ENCODE results near the gene C9orf50. TPM values are rescaled to one million over a fixed set of nuclear protein-coding genes. Genes with fewer than 3 reads are reported as not detected.
A peak's percentile ranks its signal among the peaks of the same experiment; 100 is the strongest.

C9orf50 gene
- total and polyA plus RNA-seq, 2 donors (not counting 1 experiment from before 2014, with no cell fraction given), result not detected

DNA sequence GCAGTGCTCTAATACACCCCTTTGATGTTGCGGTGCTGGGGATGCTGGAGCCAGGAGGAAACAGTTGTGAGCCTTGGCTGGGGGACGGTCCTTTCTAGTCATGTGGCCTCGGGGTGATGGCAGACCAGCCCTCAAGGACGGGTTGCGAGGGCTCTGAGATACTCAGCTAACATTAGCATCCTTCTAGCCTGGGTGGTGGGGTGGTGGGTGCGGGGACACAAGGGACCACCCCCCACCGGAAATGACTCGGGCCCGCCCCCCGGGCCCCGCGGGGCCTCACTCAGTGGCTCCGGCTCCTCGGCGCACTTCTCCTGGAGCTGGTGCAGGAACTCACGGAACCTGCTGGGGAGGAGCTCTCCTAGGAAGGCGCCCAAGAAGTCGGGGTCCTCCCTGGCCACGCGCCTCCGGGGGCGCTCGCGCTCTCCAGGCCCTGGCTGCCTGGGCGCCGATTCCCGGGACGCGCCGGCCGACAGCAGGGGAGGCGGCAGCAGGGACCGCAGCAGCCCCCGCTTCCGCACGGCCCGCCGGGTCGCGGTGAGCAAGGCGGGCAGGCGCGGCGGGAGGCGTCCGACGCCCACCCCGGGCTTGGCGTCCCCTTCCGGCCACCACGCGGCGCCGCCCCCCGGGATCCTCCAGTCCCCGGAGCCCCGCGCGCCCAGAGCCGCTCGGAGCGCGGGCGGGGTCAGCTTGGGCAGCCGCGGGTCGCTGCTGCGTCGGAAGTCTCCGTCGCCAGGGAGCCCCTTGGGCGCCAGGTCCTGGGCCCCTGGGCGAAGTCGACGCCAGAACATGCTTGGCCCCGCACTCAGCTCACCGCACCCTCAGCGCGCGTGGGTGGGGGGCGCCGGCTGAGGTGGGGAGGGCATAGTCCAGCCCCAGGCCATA, 873 bp downstream of the C9orf50 start:
- peak overlapping the region; percentile 54 for H2AFZ ChIP-seq (ENCODE audit: insufficient read depth, low read depth, low read length, poor library complexity, severe bottlenecking)
- TF ChIP-seq EZH2 (IDR thresholded peaks at IDR 0.05; ENCODE audit: borderline replicate concordance, insufficient read depth, low read depth, low read length, poor library complexity, severe bottlenecking), result peak; percentile 93
- TF ChIP-seq, protein P1, sequence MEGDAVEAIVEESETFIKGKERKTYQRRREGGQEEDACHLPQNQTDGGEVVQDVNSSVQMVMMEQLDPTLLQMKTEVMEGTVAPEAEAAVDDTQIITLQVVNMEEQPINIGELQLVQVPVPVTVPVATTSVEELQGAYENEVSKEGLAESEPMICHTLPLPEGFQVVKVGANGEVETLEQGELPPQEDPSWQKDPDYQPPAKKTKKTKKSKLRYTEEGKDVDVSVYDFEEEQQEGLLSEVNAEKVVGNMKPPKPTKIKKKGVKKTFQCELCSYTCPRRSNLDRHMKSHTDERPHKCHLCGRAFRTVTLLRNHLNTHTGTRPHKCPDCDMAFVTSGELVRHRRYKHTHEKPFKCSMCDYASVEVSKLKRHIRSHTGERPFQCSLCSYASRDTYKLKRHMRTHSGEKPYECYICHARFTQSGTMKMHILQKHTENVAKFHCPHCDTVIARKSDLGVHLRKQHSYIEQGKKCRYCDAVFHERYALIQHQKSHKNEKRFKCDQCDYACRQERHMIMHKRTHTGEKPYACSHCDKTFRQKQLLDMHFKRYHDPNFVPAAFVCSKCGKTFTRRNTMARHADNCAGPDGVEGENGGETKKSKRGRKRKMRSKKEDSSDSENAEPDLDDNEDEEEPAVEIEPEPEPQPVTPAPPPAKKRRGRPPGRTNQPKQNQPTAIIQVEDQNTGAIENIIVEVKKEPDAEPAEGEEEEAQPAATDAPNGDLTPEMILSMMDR (IDR thresholded peaks at IDR 0.05), result no peak
- no peaks in the 10 kb centered on the region for H4K20me1 ChIP-seq (ENCODE audit: control insufficient read depth, insufficient read depth, low read length, poor library complexity, severe bottlenecking)
- peaks cover 30% of the 10 kb centered on the region for H3K27me3 Mint-ChIP-seq
- ATAC-seq (ENCODE audit: low read depth), result peak; percentile 12
- no peak overlapping the region for H3K27ac ChIP-seq (ENCODE audit: low read length in 2 of 2)
- no peaks in the 10 kb centered on the region for H3K79me2 ChIP-seq (ENCODE audit: control insufficient read depth, insufficient read depth, low read length)
- intact Hi-C loops (cut with micrococcal nuclease), result loop anchor here (10.0 kb wide), 1 partner anchor 675 kb away; the partner anchor contains the start of genes DOLK and NUP188
- peaks cover 0 to 32% (median 17%) of the 10 kb centered on the region in 4 experiments for H3K27me3 ChIP-seq (replicated peaks in 1 of 4; ENCODE audit: control extremely low read depth in 1 of 4, control insufficient read depth in 3 of 4, insufficient read depth in 4 of 4, low read length in 3 of 4)
- H3K9me3 Mint-ChIP-seq (ENCODE audit: insufficient read depth), result no peaks in the 10 kb centered on the region
- H3K4me2 ChIP-seq (replicated peaks; ENCODE audit: low read depth, low read length, poor library complexity, severe bottlenecking), result peak overlapping the region; percentile 77
- no peaks in the 10 kb centered on the region for H3K36me3 ChIP-seq (replicated peaks in 1 of 2; ENCODE audit: control extremely low read depth in 1 of 2, control insufficient read depth in 1 of 2, extremely low read depth in 1 of 2, insufficient read depth in 2 of 2, low read length in 1 of 2)
- H3K9ac ChIP-seq (ENCODE audit: low read length), result peak overlapping the region; percentile 37
- ChIA-PET CTCF (interaction anchor here (0.5 to 12.5 kb wide), 5 partner anchors 9 to 1252 kb away, joined by 3 to 269 read pairs (median 3); no protein-coding TSS in a partner anchor), POLR2A (interaction anchor here (0.6 kb wide), 1 partner anchor 1180 kb away, joined by 5 read pairs; no protein-coding TSS in a partner anchor)
- H3K27ac Mint-ChIP-seq, result no peak overlapping the region
- H3K4me3 Mint-ChIP-seq, result peak overlapping the region; percentile 71
- DNase-seq, result peak; percentile 55
- peaks cover 22 to 26% of the 10 kb centered on the region in 2 donors for H3K4me1 ChIP-seq (ENCODE audit: control insufficient read depth in 2 of 2, insufficient read depth in 2 of 2, low read length in 2 of 2)
- peaks cover 24% of the 10 kb centered on the region for H3K4me1 Mint-ChIP-seq
- peak overlapping the region in 3 of 5 experiments; percentile 23 to 50 (median 29) for H3K4me3 ChIP-seq (ENCODE audit: control extremely low read depth in 1 of 5, extremely low read depth in 1 of 5, insufficient read depth in 1 of 5, low read depth in 2 of 5, low read length in 4 of 5)
- WGBS (ENCODE audit: insufficient coverage), result 1% methylated on average over 78 of the region's 82 CpGs
- H3K9me3 ChIP-seq (ENCODE audit: control extremely low read depth in 1 of 3, control insufficient read depth in 2 of 3, insufficient read depth in 1 of 3, low read length in 2 of 3), result peaks cover 0 to 11% (median 0%) of the 10 kb centered on the region in 3 donors

All from B cell (primary cell).